ENCODE results near the gene PRKCB. TPM values are rescaled to one million over a fixed set of nuclear protein-coding genes. Genes with fewer than 3 reads are reported as not detected.
"Not testable (repeated sequence)": the region's sequence is repeated elsewhere in the genome, so short reads cannot be mapped to it uniquely, and the experiment has no call there.

PRKCB gene
- total and polyA plus RNA-seq, 9 donors = 1.2 to 4.5 (median 1.6) TPM

DNA sequence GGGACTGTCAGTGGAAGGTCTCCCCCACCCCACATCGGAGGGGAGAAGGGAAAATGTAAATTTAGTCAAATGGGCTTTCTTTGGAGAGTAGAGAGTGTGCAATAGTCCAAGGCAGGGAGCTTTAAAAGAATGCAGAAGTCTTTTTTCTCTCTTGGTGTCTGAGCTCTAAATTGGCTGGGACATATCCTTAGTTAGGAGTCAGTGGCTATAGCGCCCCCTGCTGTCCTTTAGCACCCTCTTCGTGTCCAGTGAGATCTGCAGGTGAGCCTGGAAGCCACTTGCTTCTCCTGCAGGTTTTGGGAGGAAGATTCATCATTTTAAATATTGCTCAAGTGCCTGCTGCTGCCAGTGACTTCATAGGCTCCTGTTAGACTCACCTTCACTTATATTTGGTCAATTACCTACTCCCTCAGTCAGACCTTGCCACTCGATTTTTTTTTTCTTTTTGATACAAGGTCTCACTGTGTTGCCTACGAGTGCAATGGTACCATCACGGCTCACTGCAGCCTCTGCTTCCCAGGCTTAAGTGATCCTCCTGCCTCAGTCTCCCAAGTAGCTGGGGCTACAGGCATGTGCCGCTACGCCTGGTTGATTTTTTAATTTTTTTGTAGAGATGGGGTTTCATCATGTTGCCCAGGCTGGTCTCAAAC, 174.8 kb downstream of the PRKCB start:
- WGBS (ENCODE audit: insufficient coverage) = 33% methylated on average over 1 of the region's 8 CpGs
- Histone ChIP-seq H3K36me3 (ENCODE audit: control insufficient read depth, insufficient read depth, low read length) (no peaks in the 10 kb centered on the region), H3K27me3 (ENCODE audit: control insufficient read depth, insufficient read depth, low read length) (no peaks in the 10 kb centered on the region), H3K4me1 (ENCODE audit: control insufficient read depth, insufficient read depth, low read length) (no peaks in the 10 kb centered on the region), H3K4me3 (ENCODE audit: low read length) (no peak overlapping the region), H3K27ac (ENCODE audit: low read length) (no peak overlapping the region), H3K9me3 (replicated peaks; ENCODE audit: control insufficient read depth, low read depth, low read length) (no peaks in the 10 kb centered on the region)
- peak; percentile 61 for DNase-seq

GRCh38 chr16:24011237-24011636, 175.5 kb downstream of the PRKCB start:
- DNase-seq = no peak
- H3K9me3 ChIP-seq (replicated peaks; ENCODE audit: control insufficient read depth, low read depth, low read length) = no peaks in the 10 kb centered on the region
- H3K4me3 ChIP-seq (ENCODE audit: low read length) = no peak overlapping the region
- no peaks in the 10 kb centered on the region for H3K27me3 ChIP-seq (ENCODE audit: control insufficient read depth, insufficient read depth, low read length)
- H3K27ac ChIP-seq (ENCODE audit: low read length) = no peak overlapping the region
- H3K36me3 ChIP-seq (ENCODE audit: control insufficient read depth, insufficient read depth, low read length) = no peaks in the 10 kb centered on the region
- no peaks in the 10 kb centered on the region for H3K4me1 ChIP-seq (ENCODE audit: control insufficient read depth, insufficient read depth, low read length)

- H3K9me3 ChIP-seq (replicated peaks; ENCODE audit: control insufficient read depth, low read depth, low read length) = no peaks in the 10 kb centered on the region
- H3K4me3 ChIP-seq (ENCODE audit: low read length) = no peak overlapping the region
- no peaks in the 10 kb centered on the region for H3K36me3 ChIP-seq (ENCODE audit: control insufficient read depth, insufficient read depth, low read length)
- 83% methylated on average over 1 of the region's 5 CpGs for WGBS (ENCODE audit: insufficient coverage)
- H3K4me1 ChIP-seq (ENCODE audit: control insufficient read depth, insufficient read depth, low read length) = no peaks in the 10 kb centered on the region
- no peak for DNase-seq
- no peaks in the 10 kb centered on the region for H3K27me3 ChIP-seq (ENCODE audit: control insufficient read depth, insufficient read depth, low read length)
- no peak overlapping the region for H3K27ac ChIP-seq (ENCODE audit: low read length)
Observed at GRCh38 chr16:24013054-24013636, 177.4 kb downstream of the PRKCB start.

DNA sequence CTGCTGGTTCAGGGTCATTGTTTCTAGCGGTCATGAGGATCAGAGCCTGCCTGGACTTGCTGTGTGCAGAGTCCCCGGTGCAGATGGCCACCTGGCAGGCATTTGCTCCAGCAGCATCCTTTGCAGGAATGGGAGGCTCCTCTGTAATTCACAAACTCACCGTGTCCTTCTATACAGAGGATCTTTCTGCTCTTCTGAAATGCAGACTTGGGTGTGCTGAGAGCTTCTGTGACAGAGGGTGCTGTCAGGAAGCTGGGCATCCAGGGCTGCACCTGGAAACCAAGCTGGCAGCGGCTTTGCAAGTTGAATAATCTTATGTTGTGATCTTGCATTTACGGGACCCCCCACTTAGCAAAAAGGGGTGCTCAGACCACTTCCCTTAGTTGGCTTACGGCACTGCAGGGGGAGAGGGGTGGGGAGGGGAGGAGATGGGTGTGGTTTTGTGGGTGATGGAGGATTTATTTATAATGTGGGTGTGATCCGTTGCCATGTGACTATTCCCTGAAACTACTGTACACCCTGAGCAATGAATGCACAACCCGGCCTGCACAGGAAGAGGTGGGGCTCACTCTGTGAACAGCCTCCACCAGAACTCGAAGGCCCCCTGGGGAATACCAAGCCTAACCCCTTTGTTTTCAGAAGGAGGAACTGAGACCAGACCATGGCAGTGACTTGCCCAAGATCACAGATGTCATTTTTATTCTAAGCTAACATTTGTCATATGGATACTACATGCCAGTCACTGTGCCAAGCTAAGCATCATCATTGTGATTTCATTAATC, 178.3 kb downstream of the PRKCB start:
- no peak overlapping the region for H3K4me3 ChIP-seq (ENCODE audit: low read length)
- no peaks in the 10 kb centered on the region for H3K4me1 ChIP-seq (ENCODE audit: control insufficient read depth, insufficient read depth, low read length)
- H3K27me3 ChIP-seq (ENCODE audit: control insufficient read depth, insufficient read depth, low read length) = no peaks in the 10 kb centered on the region
- H3K27ac ChIP-seq (ENCODE audit: low read length) = no peak overlapping the region
- no peaks in the 10 kb centered on the region for H3K36me3 ChIP-seq (ENCODE audit: control insufficient read depth, insufficient read depth, low read length)
- 59% methylated on average over 5 of the region's 9 CpGs for WGBS (ENCODE audit: insufficient coverage)
- H3K9me3 ChIP-seq (replicated peaks; ENCODE audit: control insufficient read depth, low read depth, low read length) = no peaks in the 10 kb centered on the region
- peak; percentile 13 for DNase-seq

DNA sequence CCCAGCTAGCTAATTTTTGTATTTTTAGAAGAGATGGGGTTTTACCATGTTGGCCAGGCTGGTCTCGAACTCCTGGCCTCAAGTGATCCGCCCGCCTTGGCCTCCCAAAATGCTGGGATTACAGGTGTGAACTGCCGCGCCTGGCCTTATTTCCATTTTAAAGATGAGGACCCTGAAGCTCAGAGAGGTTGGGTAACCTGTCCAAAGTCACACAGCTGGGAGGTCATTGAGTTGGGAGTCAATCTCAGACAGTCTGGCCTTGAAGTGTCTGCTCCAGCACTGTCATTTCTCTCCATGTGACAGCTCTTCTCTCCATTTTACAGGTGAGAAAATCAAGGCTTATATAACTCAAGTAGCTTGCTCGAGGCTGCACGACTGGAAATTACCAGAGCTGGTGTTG, 179.2 kb downstream of the PRKCB start:
- not testable (repeated sequence) for H3K27ac ChIP-seq (ENCODE audit: low read length); H3K4me1 ChIP-seq (ENCODE audit: control insufficient read depth, insufficient read depth, low read length); H3K27me3 ChIP-seq (ENCODE audit: control insufficient read depth, insufficient read depth, low read length); DNase-seq; H3K9me3 ChIP-seq (replicated peaks; ENCODE audit: control insufficient read depth, low read depth, low read length); H3K4me3 ChIP-seq (ENCODE audit: low read length); H3K36me3 ChIP-seq (ENCODE audit: control insufficient read depth, insufficient read depth, low read length)
- WGBS (ENCODE audit: insufficient coverage) = 94% methylated on average over 5 of the region's 7 CpGs

DNA sequence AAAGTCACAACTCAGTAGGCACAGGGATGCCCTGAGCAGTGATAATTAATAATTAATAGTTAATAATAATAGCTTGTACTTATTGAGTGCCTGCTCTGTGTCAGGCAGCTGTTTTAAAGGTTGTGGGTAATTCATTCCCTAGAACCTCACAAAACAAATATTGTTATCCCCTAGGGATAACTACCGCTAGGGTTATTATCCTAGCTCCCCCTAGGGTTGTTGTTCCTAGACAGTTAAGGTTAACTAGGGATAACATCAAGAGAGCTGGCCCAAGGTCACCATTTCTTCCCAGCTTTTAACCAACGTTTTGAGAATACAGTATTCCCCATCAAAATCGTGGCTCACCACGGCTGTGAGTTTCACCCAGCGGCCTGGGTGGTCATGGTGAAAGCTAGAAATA, 180.1 kb downstream of the PRKCB start:
- Histone ChIP-seq H3K9me3 (replicated peaks; ENCODE audit: control insufficient read depth, low read depth, low read length) (no peaks in the 10 kb centered on the region), H3K4me1 (ENCODE audit: control insufficient read depth, insufficient read depth, low read length) (no peaks in the 10 kb centered on the region), H3K27ac (ENCODE audit: low read length) (no peak overlapping the region), H3K27me3 (ENCODE audit: control insufficient read depth, insufficient read depth, low read length) (no peaks in the 10 kb centered on the region), H3K4me3 (ENCODE audit: low read length) (no peak overlapping the region), H3K36me3 (ENCODE audit: control insufficient read depth, insufficient read depth, low read length) (no peaks in the 10 kb centered on the region)
- no peak for DNase-seq
- WGBS (ENCODE audit: insufficient coverage) = no CpG with 5 or more reads among the region's 5 CpGs

DNA sequence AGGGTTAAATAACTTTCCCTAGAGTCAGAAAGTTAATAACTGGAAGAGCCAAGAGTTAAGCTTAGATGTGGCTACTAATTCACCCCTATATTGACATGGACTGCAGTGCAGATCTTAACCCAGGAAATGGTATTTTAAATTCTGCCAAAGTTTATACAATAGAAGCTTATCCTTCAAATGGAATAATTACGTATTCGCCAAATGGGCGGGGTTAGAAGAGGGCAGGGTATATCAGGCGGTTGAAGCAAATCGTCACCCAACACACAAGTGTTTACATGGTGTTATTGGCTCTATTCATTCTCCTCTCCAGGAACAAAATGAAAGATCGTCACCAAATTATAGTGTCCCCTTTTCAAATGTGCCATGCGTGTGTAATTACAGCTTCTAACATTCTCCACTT, 182.7 kb downstream of the PRKCB start:
- H3K4me1 ChIP-seq (ENCODE audit: control insufficient read depth, insufficient read depth, low read length) = no peaks in the 10 kb centered on the region
- DNase-seq = no peak
- H3K9me3 ChIP-seq (replicated peaks; ENCODE audit: control insufficient read depth, low read depth, low read length) = no peaks in the 10 kb centered on the region
- H3K27me3 ChIP-seq (ENCODE audit: control insufficient read depth, insufficient read depth, low read length) = no peaks in the 10 kb centered on the region
- H3K27ac ChIP-seq (ENCODE audit: low read length) = no peak overlapping the region
- H3K36me3 ChIP-seq (ENCODE audit: control insufficient read depth, insufficient read depth, low read length) = no peaks in the 10 kb centered on the region
- H3K4me3 ChIP-seq (ENCODE audit: low read length) = no peak overlapping the region
- WGBS (ENCODE audit: insufficient coverage) = 79% methylated on average over 2 of the region's 7 CpGs

DNA sequence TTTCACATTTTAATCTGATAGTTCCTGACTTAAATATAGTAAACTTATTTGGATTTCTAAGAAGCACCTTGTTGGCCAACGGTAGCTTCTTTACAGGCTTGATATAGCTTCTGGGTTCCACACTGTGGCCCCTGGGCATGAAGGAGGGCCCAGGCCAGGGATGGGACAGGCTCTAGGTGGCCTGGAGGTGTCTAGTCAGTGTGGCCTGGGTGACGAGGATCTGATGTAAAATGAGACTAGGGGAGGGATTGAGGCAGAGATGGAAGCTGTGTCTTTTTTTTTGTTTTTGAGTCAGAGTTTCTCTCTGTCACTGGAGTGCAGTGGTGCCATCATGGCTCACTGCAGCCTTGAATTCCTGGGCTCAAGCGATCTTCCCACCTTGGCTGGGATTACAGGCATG, 187.0 kb downstream of the PRKCB start:
- Histone ChIP-seq H3K27ac (ENCODE audit: low read length) (no peak overlapping the region), H3K27me3 (ENCODE audit: control insufficient read depth, insufficient read depth, low read length) (no peaks in the 10 kb centered on the region)
- 57% methylated on average over 3 of the region's 3 CpGs for WGBS (ENCODE audit: insufficient coverage)

GRCh38 chr16:24023621-24024020, 187.8 kb downstream of the PRKCB start:
- no peaks in the 10 kb centered on the region for H3K4me1 ChIP-seq (ENCODE audit: control insufficient read depth, insufficient read depth, low read length)
- H3K36me3 ChIP-seq (ENCODE audit: control insufficient read depth, insufficient read depth, low read length) = no peaks in the 10 kb centered on the region
- no peak overlapping the region for H3K27ac ChIP-seq (ENCODE audit: low read length)
- no peaks in the 10 kb centered on the region for H3K9me3 ChIP-seq (replicated peaks; ENCODE audit: control insufficient read depth, low read depth, low read length)
- no peaks in the 10 kb centered on the region for H3K27me3 ChIP-seq (ENCODE audit: control insufficient read depth, insufficient read depth, low read length)
- H3K4me3 ChIP-seq (ENCODE audit: low read length) = no peak overlapping the region
- DNase-seq = no peak
- WGBS (ENCODE audit: insufficient coverage) = 66% methylated on average over 6 of the region's 6 CpGs

More for the DNA sequence above, 187.0 kb downstream of the PRKCB start:
- Histone ChIP-seq H3K9me3 (replicated peaks; ENCODE audit: control insufficient read depth, low read depth, low read length) (no peaks in the 10 kb centered on the region), H3K4me1 (ENCODE audit: control insufficient read depth, insufficient read depth, low read length) (no peaks in the 10 kb centered on the region), H3K36me3 (ENCODE audit: control insufficient read depth, insufficient read depth, low read length) (no peaks in the 10 kb centered on the region), H3K4me3 (ENCODE audit: low read length) (no peak overlapping the region)
- no peak for DNase-seq

GRCh38 chr16:24024971-24025370, 189.2 kb downstream of the PRKCB start:
- no peak for DNase-seq
- no peak overlapping the region for H3K27ac ChIP-seq (ENCODE audit: low read length)
- no peak overlapping the region for H3K4me3 ChIP-seq (ENCODE audit: low read length)
- WGBS (ENCODE audit: insufficient coverage) = 60% methylated on average over 1 of the region's 7 CpGs
- no peaks in the 10 kb centered on the region for H3K27me3 ChIP-seq (ENCODE audit: control insufficient read depth, insufficient read depth, low read length)
- H3K4me1 ChIP-seq (ENCODE audit: control insufficient read depth, insufficient read depth, low read length) = no peaks in the 10 kb centered on the region
- H3K36me3 ChIP-seq (ENCODE audit: control insufficient read depth, insufficient read depth, low read length) = no peaks in the 10 kb centered on the region
- H3K9me3 ChIP-seq (replicated peaks; ENCODE audit: control insufficient read depth, low read depth, low read length) = no peaks in the 10 kb centered on the region

All from muscle of leg (tissue), 11 donors.